Vagina (tissue), 2 donors: ENCODE measurements around the gene ZNF358. TPM values are rescaled to one million over a fixed set of nuclear protein-coding genes. Genes with fewer than 3 reads are reported as not detected.

Experiments used
- DNase-seq, 2 donors: peaks; one replicate each; pipeline ENCODE4 v3.0.0-alpha.2; 2017; ENCODE audit errors: extremely low spot score in 2 of 2
- H3K27ac ChIP-seq: fragments of 200-600 bp; sonication (generic); one replicate; pipeline ENCODE4 v1.5.1; 2019
- H3K27me3 ChIP-seq: fragments of 200-600 bp; sonication (generic); one replicate; pipeline ENCODE4 v1.5.1; 2019
- H3K36me3 ChIP-seq, 2 donors: fragments of 200-600 bp; sonication (generic); one replicate each; pipeline ENCODE4 v1.5.1; 2017 to 2019
- H3K4me1 ChIP-seq: fragments of 200-600 bp; sonication (generic); one replicate; pipeline ENCODE4 v1.5.1; 2019
- H3K4me3 ChIP-seq, 2 donors: fragments of 200-600 bp; sonication (generic); 1 replicate in 1 of 2; 2 replicates in 1 of 2; pipeline ENCODE4 v1.5.1; 2016 to 2019
- H3K9me3 ChIP-seq: fragments of 200-600 bp; sonication (generic); one replicate; pipeline ENCODE4 v1.5.1; 2019
- CTCF ChIP-seq, 3 experiments: fragments of 450-650 bp in 2 of 3; fragments of 200-600 bp in 1 of 3; sonication (generic) in 1 of 3; IDR thresholded peaks; one replicate each; pipeline ENCODE4 v1.5.1; 2017 to 2019; ENCODE audit warnings: antibody characterized with exemption in 3 of 3, mild to moderate bottlenecking in 2 of 3, moderate library complexity in 2 of 3
- POLR2A ChIP-seq, 2 donors: fragments of 450-650 bp; IDR thresholded peaks; one replicate each; pipeline ENCODE4 v1.6.1; 2017; ENCODE audit warnings: antibody characterized with exemption in 2 of 2, mild to moderate bottlenecking in 2 of 2, moderate library complexity in 2 of 2
- POLR2AphosphoS5 ChIP-seq, 2 donors: sonication (generic); formaldehyde crosslinking; IDR thresholded peaks; one replicate each; pipeline ENCODE4 v1.9.0; 2017; ENCODE audit warnings: antibody characterized with exemption in 2 of 2, mild to moderate bottlenecking in 2 of 2, low read depth in 1 of 2; ENCODE audit not compliant: insufficient read depth in 1 of 2
- intact Hi-C: fragments of 100-400 bp; cut with DNase I; formaldehyde crosslinking; loops from one replicate; pipeline ENCODE4 v1.15.1; 2023
- total RNA-seq: library from RNA; depleted of rRNA; stranded (reverse); fragments of >200 nt; gene quantifications from one replicate; pipeline ENCODE4 v1.2.3, GENCODE V29; 2016

ZNF358 gene
- total RNA-seq, 1 donor from 2014 or later, result 87.4 TPM

GRCh38 chr19:7506385-7507328 is 9.2 kb upstream of the ZNF358 start:
- no peaks in the 10 kb centered on the region for H3K27me3 ChIP-seq
- no peak overlapping the region for H3K27ac ChIP-seq
- no peak overlapping the region for H3K4me3 ChIP-seq
- no peak for DNase-seq
- peaks cover 15% of the 10 kb centered on the region for H3K4me1 ChIP-seq
- TF ChIP-seq CTCF (IDR thresholded peaks at IDR 0.05) (no peak), POLR2AphosphoS5 (IDR thresholded peaks at IDR 0.05; ENCODE audit: insufficient read depth in 1 of 2, low read depth in 1 of 2) (no peak), POLR2A (IDR thresholded peaks at IDR 0.05) (no peak)
- H3K9me3 ChIP-seq, result no peaks in the 10 kb centered on the region
- intact Hi-C loops, result no loop called here
- no peaks in the 10 kb centered on the region for H3K36me3 ChIP-seq

- no peak for DNase-seq
- intact Hi-C loops, result no loop called here
- TF ChIP-seq POLR2AphosphoS5 (IDR thresholded peaks at IDR 0.05; ENCODE audit: insufficient read depth in 1 of 2, low read depth in 1 of 2) (no peak), CTCF (IDR thresholded peaks at IDR 0.05) (no peak), POLR2A (IDR thresholded peaks at IDR 0.05) (no peak)
- H3K4me3 ChIP-seq, result no peak overlapping the region
- H3K27ac ChIP-seq, result no peak overlapping the region
- no peaks in the 10 kb centered on the region for H3K9me3 ChIP-seq
- H3K4me1 ChIP-seq, result peaks cover 15% of the 10 kb centered on the region
- H3K27me3 ChIP-seq, result no peaks in the 10 kb centered on the region
- no peaks in the 10 kb centered on the region for H3K36me3 ChIP-seq
Observed at GRCh38 chr19:7507884-7508283, 8.0 kb upstream of the ZNF358 start.

GRCh38 chr19:7509625-7510024 is 6.3 kb upstream of the ZNF358 start:
- no peak overlapping the region for H3K4me3 ChIP-seq
- H3K36me3 ChIP-seq, result no peaks in the 10 kb centered on the region
- DNase-seq, result no peak
- H3K27me3 ChIP-seq, result no peaks in the 10 kb centered on the region
- TF ChIP-seq POLR2AphosphoS5 (IDR thresholded peaks at IDR 0.05; ENCODE audit: insufficient read depth in 1 of 2, low read depth in 1 of 2) (no peak), POLR2A (IDR thresholded peaks at IDR 0.05) (no peak)
- intact Hi-C loops, result no loop called here
- peaks cover 15% of the 10 kb centered on the region for H3K4me1 ChIP-seq
- no peaks in the 10 kb centered on the region for H3K9me3 ChIP-seq
- H3K27ac ChIP-seq, result no peak overlapping the region

- Histone ChIP-seq H3K9me3 (no peaks in the 10 kb centered on the region), H3K27me3 (no peaks in the 10 kb centered on the region), H3K36me3 (no peaks in the 10 kb centered on the region), H3K4me3 (no peak overlapping the region), H3K4me1 (peaks cover 12% of the 10 kb centered on the region), H3K27ac (no peak overlapping the region)
- intact Hi-C loops, result no loop called here
- TF ChIP-seq POLR2A (IDR thresholded peaks at IDR 0.05), result no peak
- TF ChIP-seq CTCF (IDR thresholded peaks at IDR 0.05), result no peak
- TF ChIP-seq POLR2AphosphoS5 (IDR thresholded peaks at IDR 0.05; ENCODE audit: insufficient read depth in 1 of 2, low read depth in 1 of 2), result no peak
- DNase-seq, result no peak
Observed at GRCh38 chr19:7512400-7512851, 3.5 kb upstream of the ZNF358 start.

- intact Hi-C loops, result no loop called here
- Histone ChIP-seq H3K27ac (no peak overlapping the region), H3K4me3 (no peak overlapping the region), H3K4me1 (peaks cover 13% of the 10 kb centered on the region), H3K36me3 (no peaks in the 10 kb centered on the region), H3K27me3 (no peaks in the 10 kb centered on the region), H3K9me3 (no peaks in the 10 kb centered on the region)
- TF ChIP-seq CTCF (IDR thresholded peaks at IDR 0.05) (no peak), POLR2A (IDR thresholded peaks at IDR 0.05) (no peak), POLR2AphosphoS5 (IDR thresholded peaks at IDR 0.05; ENCODE audit: insufficient read depth in 1 of 2, low read depth in 1 of 2) (no peak)
- no peak for DNase-seq
Observed at GRCh38 chr19:7513809-7514642, 1.9 kb upstream of the ZNF358 start.
